Activated CD8-positive, alpha-beta memory T cell treated with anti-CD3 and anti-CD28 coated beads for 48 hours (primary cell): ENCODE results near the gene RBAK.
"Not testable (repeated sequence)": the region's sequence is repeated elsewhere in the genome, so short reads cannot be mapped to it uniquely, and the experiment has no call there.

Experiments used
- DNase-seq, 3 experiments: peaks; one replicate each; pipeline ENCODE4 v3.0.0-alpha.2; 2020; ENCODE audit warnings: low read depth in 2 of 3, low spot score in 2 of 3

RBAK gene

GRCh38 chr7:5050676-5051075 lies 5.0 kb downstream of the RBAK start:
- no peak for DNase-seq

GRCh38 chr7:5051731-5052130 lies 6.1 kb downstream of the RBAK start:
- DNase-seq: not testable (repeated sequence)

- no peak for DNase-seq
Observed at GRCh38 chr7:5053175-5053574, 7.5 kb downstream of the RBAK start.

- no peak for DNase-seq
Observed at GRCh38 chr7:5063698-5064097, 18.0 kb downstream of the RBAK start.

- no peak for DNase-seq
Observed at GRCh38 chr7:5064391-5065106, 18.9 kb downstream of the RBAK start.

- DNase-seq: no peak
Observed at GRCh38 chr7:5065107-5065407, 19.4 kb downstream of the RBAK start.

- DNase-seq: no peak
Observed at GRCh38 chr7:5068521-5068920, 22.9 kb downstream of the RBAK start.

GRCh38 chr7:5070206-5070605 lies 24.5 kb downstream of the RBAK start:
- no peak for DNase-seq

GRCh38 chr7:5075187-5075586 lies 29.5 kb downstream of the RBAK start:
- not testable (repeated sequence) for DNase-seq

GRCh38 chr7:5077740-5078139 lies 32.1 kb downstream of the RBAK start:
- no peak for DNase-seq

- no peak for DNase-seq
Observed at GRCh38 chr7:5082806-5083205, 37.1 kb downstream of the RBAK start.

- no peak for DNase-seq
Observed at GRCh38 chr7:5083311-5083711, 37.7 kb downstream of the RBAK start.

GRCh38 chr7:5086256-5086655 lies 40.6 kb downstream of the RBAK start:
- no peak for DNase-seq

- DNase-seq: not testable (repeated sequence)
Observed at GRCh38 chr7:5088228-5088833, 42.7 kb downstream of the RBAK start.

- DNase-seq: no peak
Observed at GRCh38 chr7:5088906-5089305, 43.2 kb downstream of the RBAK start.

GRCh38 chr7:5093948-5094347 lies 48.3 kb downstream of the RBAK start:
- no peak for DNase-seq

- DNase-seq: no peak
Observed at GRCh38 chr7:5094641-5095040, 49.0 kb downstream of the RBAK start.

GRCh38 chr7:5116359-5116758 lies 70.7 kb downstream of the RBAK start:
- no peak for DNase-seq

- no peak for DNase-seq
Observed at GRCh38 chr7:5117095-5117970, 71.7 kb downstream of the RBAK start.
